Uterus (tissue), 4 donors: ENCODE data around the gene MDH1. TPM values are rescaled to one million over a fixed set of nuclear protein-coding genes. Genes with fewer than 3 reads are reported as not detected.

Experiments
- DNase-seq, 2 donors: peaks; one replicate each; pipeline ENCODE4 v3.0.0-alpha.2; 2019 to 2020
- H3K27ac ChIP-seq, 2 donors: fragments of 200-600 bp; sonication (generic); 1 replicate in 1 of 2; 2 replicates in 1 of 2; pipeline ENCODE4 v1.5.1; 2016 to 2018
- H3K27me3 ChIP-seq, 2 donors: fragments of 200-600 bp; sonication (generic); one replicate each; pipeline ENCODE4 v1.5.1; 2018 to 2019; ENCODE audit warnings: control low read depth in 1 of 2
- H3K36me3 ChIP-seq, 2 donors: fragments of 200-600 bp; sonication (generic); one replicate each; pipeline ENCODE4 v1.5.1; 2019; ENCODE audit warnings: control low read depth in 1 of 2
- H3K4me1 ChIP-seq, 2 donors: fragments of 200-600 bp; sonication (generic); one replicate each; pipeline ENCODE4 v1.5.1; 2018 to 2019; ENCODE audit warnings: control low read depth in 1 of 2
- H3K4me3 ChIP-seq, 2 donors: fragments of 200-600 bp; sonication (generic); 1 replicate in 1 of 2; 2 replicates in 1 of 2; pipeline ENCODE4 v1.5.1; 2018 to 2019; ENCODE audit warnings: mild to moderate bottlenecking in 1 of 2
- H3K9me3 ChIP-seq, 2 donors: fragments of 200-600 bp; sonication (generic); one replicate each; pipeline ENCODE4 v1.5.1; 2019; ENCODE audit warnings: control low read depth in 1 of 2
- POLR2A ChIP-seq, 2 donors: fragments of 450-650 bp; IDR thresholded peaks; one replicate each; pipeline ENCODE4 v1.6.1; 2016; ENCODE audit warnings: antibody characterized with exemption in 2 of 2, mild to moderate bottlenecking in 1 of 2, moderate library complexity in 1 of 2
- intact Hi-C: fragments of 100-400 bp; cut with DNase I; formaldehyde crosslinking; loops from one replicate; pipeline ENCODE4 v1.15.1; 2023; ENCODE audit warnings: low total_unique reads
- total RNA-seq, 4 donors: library from RNA; depleted of rRNA in 3 of 4; stranded (reverse); fragments of >200 nt in 3 of 4; gene quantifications; one replicate each; pipeline versions ENCODE4 v1.1.0 to v1.2.4, GENCODE V29; 2014 to 2023
- TF ChIP-seq, protein P1 (sequence below), 4 experiments: fragments of 200-600 bp in 2 of 4; fragments of 450-650 bp in 2 of 4; sonication (generic) in 2 of 4; IDR thresholded peaks; one replicate each; pipeline ENCODE4 v1.5.1; 2016 to 2019; ENCODE audit warnings: antibody characterized with exemption in 4 of 4, mild to moderate bottlenecking in 2 of 4, moderate library complexity in 1 of 4
- donor health status: DM: yes; HTN: yes; CAD: no.

Gene MDH1
- total RNA-seq, 4 donors from 2014 or later = 80.1 to 132 (median 101) TPM

DNA sequence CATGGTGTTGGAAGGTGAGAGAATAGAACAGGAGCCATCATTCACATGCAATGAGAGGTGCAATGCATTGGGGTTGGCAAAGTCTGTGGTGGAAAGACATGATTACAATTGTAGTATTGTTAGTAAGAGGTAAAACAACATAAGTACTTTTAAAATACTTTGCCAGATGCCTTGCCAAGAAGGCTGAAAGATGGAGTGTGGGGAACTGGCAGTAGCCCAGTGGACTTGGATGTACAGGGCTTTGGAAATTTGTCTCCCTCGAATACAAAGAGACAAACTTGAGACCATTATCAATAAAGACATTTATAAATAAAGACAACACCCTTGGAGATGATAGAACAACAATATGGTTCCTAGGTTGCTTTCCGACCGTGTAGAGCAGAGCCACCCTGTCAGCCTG, 62.0 kb downstream of the MDH1 start:
- no peak overlapping the region for H3K27ac ChIP-seq
- H3K4me3 ChIP-seq = no peak overlapping the region
- no peak for DNase-seq
- no peaks in the 10 kb centered on the region for H3K27me3 ChIP-seq
- TF ChIP-seq POLR2A (IDR thresholded peaks at IDR 0.05) = no peak
- TF ChIP-seq, protein P1, sequence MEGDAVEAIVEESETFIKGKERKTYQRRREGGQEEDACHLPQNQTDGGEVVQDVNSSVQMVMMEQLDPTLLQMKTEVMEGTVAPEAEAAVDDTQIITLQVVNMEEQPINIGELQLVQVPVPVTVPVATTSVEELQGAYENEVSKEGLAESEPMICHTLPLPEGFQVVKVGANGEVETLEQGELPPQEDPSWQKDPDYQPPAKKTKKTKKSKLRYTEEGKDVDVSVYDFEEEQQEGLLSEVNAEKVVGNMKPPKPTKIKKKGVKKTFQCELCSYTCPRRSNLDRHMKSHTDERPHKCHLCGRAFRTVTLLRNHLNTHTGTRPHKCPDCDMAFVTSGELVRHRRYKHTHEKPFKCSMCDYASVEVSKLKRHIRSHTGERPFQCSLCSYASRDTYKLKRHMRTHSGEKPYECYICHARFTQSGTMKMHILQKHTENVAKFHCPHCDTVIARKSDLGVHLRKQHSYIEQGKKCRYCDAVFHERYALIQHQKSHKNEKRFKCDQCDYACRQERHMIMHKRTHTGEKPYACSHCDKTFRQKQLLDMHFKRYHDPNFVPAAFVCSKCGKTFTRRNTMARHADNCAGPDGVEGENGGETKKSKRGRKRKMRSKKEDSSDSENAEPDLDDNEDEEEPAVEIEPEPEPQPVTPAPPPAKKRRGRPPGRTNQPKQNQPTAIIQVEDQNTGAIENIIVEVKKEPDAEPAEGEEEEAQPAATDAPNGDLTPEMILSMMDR (IDR thresholded peaks at IDR 0.05) = no peak
- no peaks in the 10 kb centered on the region for H3K4me1 ChIP-seq
- no peaks in the 10 kb centered on the region for H3K9me3 ChIP-seq
- intact Hi-C loops = no loop called here
- no peaks in the 10 kb centered on the region for H3K36me3 ChIP-seq

DNA sequence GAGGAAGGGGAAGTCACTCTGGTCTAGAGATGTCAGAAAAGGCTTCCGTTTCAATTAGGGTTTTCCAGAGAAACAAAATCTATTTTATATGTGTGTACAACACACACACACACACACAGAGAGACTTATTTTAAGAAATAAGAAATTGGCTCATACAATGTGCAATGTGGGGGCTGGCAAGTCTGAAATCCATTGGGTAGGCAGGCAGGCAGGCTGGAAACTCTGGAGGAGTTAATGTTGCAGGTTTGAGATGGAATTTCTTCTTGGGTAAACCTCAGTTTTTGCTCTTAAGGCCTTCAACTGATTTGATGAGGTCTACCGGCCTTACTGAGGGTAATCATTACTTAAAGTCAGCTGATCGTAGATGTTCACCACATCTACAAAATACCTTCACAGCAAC, 62.6 kb downstream of the MDH1 start:
- intact Hi-C loops = no loop called here
- Histone ChIP-seq H3K4me3 (no peak overlapping the region), H3K4me1 (no peaks in the 10 kb centered on the region), H3K36me3 (no peaks in the 10 kb centered on the region), H3K9me3 (no peaks in the 10 kb centered on the region), H3K27me3 (no peaks in the 10 kb centered on the region), H3K27ac (no peak overlapping the region)
- no peak for DNase-seq
- TF ChIP-seq, protein P1 (IDR thresholded peaks at IDR 0.05) = no peak
- no peak for TF ChIP-seq POLR2A (IDR thresholded peaks at IDR 0.05)

DNA sequence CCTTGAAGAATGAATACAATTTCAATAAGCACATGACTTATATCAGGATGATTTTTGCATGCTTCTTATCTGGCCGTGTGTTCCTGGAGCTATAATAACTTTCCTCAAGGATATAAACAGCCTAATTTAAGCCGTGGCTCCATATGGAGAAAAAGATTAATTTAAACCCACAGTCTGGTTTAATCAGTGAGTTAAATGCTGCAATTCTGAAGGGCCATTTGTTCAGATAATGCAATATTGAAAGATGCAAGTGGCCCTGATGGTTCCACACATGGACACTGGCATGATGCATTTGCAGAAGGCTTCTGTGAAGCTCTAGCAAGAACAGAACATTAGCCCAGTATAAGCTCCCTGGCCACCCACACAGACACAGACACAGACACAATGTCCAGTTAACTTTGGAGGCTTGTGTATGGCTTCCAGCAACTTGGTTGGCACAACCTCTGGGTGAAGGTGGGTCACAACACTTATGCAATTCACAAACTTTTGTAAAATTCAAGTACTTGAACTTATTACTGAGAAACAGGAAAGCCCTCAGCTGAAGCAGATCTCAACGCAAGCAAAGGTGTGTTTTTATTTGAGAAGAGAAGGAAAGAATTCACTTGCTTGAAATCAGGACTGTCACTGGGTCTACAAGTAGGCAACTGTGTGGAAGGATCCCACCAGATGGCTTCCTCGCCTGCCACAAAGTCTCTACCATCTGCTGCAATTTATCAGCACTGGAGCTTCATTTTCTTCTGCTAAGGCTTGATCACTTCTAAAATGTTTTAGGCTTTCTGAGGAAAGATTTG, 63.3 kb downstream of the MDH1 start:
- TF ChIP-seq POLR2A (IDR thresholded peaks at IDR 0.05) = no peak
- TF ChIP-seq, protein P1 (IDR thresholded peaks at IDR 0.05) = no peak
- Histone ChIP-seq H3K36me3 (no peaks in the 10 kb centered on the region), H3K27me3 (no peaks in the 10 kb centered on the region), H3K27ac (no peak overlapping the region), H3K4me3 (no peak overlapping the region), H3K4me1 (no peaks in the 10 kb centered on the region), H3K9me3 (no peaks in the 10 kb centered on the region)
- no peak for DNase-seq
- intact Hi-C loops = no loop called here

DNA sequence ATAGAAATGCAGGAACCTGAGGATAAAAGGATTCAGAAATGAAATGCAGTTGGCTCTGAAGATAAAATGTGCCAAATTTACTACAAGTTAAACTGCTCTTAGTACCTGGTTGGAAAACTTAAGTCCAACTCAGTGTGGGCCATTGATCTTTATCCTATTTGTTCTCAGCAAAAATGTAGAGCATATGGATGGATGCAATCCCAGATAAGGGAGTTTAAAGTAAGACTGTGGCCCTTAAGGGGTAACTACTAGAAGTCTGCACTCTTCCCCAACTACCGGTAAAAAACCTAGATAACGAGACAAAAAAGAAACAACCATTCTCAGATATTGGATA, 63.9 kb downstream of the MDH1 start:
- intact Hi-C loops = no loop called here
- no peak overlapping the region for H3K27ac ChIP-seq
- no peak for DNase-seq
- TF ChIP-seq POLR2A (IDR thresholded peaks at IDR 0.05) = no peak
- TF ChIP-seq, protein P1 (IDR thresholded peaks at IDR 0.05) = no peak
- H3K4me1 ChIP-seq = no peaks in the 10 kb centered on the region
- H3K9me3 ChIP-seq = no peaks in the 10 kb centered on the region
- H3K36me3 ChIP-seq = no peaks in the 10 kb centered on the region
- H3K27me3 ChIP-seq = no peaks in the 10 kb centered on the region
- H3K4me3 ChIP-seq = no peak overlapping the region

DNA sequence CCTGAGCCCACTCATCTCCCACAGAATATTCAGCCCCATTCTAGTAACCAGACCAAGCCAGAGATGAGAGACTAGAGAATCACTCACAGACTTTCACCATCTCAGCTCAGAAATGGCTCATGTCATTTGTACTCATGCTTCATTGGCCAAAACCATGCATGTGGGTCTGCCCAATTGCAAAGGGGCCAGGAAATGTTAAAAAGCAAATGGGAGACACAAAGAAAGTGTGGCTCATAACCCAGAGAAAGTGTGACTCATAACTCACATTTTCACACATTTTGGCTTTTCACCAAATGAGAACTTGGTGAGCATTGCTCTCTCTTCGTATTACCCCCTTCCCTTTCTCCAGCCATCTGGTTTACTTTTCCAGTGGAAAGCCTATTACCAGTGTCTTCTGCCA, 66.2 kb downstream of the MDH1 start:
- H3K36me3 ChIP-seq = no peaks in the 10 kb centered on the region
- no peaks in the 10 kb centered on the region for H3K27me3 ChIP-seq
- DNase-seq = no peak
- H3K9me3 ChIP-seq = no peaks in the 10 kb centered on the region
- no peaks in the 10 kb centered on the region for H3K4me1 ChIP-seq
- intact Hi-C loops = no loop called here
- TF ChIP-seq, protein P1 (IDR thresholded peaks at IDR 0.05) = no peak
- no peak for TF ChIP-seq POLR2A (IDR thresholded peaks at IDR 0.05)
- no peak overlapping the region for H3K27ac ChIP-seq
- no peak overlapping the region for H3K4me3 ChIP-seq

Other genes with a start within 250 kb of the MDH1 start
- 10 to 100 TPM in 3 of 4 donors, 1 to 10 TPM in 1; 8.8 to 39.8 (median 29.7) TPM for gene WDPCP, start 486 bp upstream of the MDH1 start, total RNA-seq